Upper lobe of right lung (tissue), 1 donor: ENCODE data around the gene SUMO3. TPM values are rescaled to one million over a fixed set of nuclear protein-coding genes. Genes with fewer than 3 reads are reported as not detected.

ENCODE experiments used
- ATAC-seq: fragments of 200-7000 bp; cut with Tn5 transposase; one replicate; pipeline ENCODE4 v1.9.1; 2020; ENCODE audit warnings: mild to moderate bottlenecking, moderate library complexity
- DNase-seq: peaks from one replicate; pipeline ENCODE4 v3.0.0-alpha.2; 2020
- H3K27ac ChIP-seq: fragments of 200-600 bp; one replicate; pipeline ENCODE4 v1.8.0; 2022
- H3K27me3 ChIP-seq: fragments of 200-600 bp; one replicate; pipeline ENCODE4 v1.8.0; 2022; ENCODE audit warnings: mild to moderate bottlenecking
- H3K36me3 ChIP-seq: fragments of 200-600 bp; one replicate; pipeline ENCODE4 v1.8.0; 2022
- H3K4me1 ChIP-seq: fragments of 200-600 bp; one replicate; pipeline ENCODE4 v1.8.0; 2022
- H3K4me3 ChIP-seq: fragments of 200-600 bp; one replicate; pipeline ENCODE4 v1.8.0; 2022; ENCODE audit warnings: mild to moderate bottlenecking
- H3K9me3 ChIP-seq: fragments of 200-600 bp; one replicate; pipeline ENCODE4 v1.8.0; 2022
- CTCF ChIP-seq: fragments of 200-600 bp; IDR thresholded peaks from one replicate; pipeline ENCODE4 v1.8.0; 2022; ENCODE audit warnings: antibody characterized with exemption
- intact Hi-C: fragments of 100-400 bp; cut with DNase I; formaldehyde crosslinking; loops from one replicate; pipeline ENCODE4 v1.11.0; 2022
- total RNA-seq: library from RNA; stranded (reverse); fragmentation: NEBNext Ultra II Directional; extraction: Animal tissue kit (Norgen Biotek cat#: 25700); gene quantifications from one replicate; pipeline ENCODE4 v1.2.1, GENCODE V29; 2021
- donor health status: DM: no; HTN: yes; CAD: no; lungs with severe emphysema.

Gene SUMO3
- total RNA-seq, 1 donor from 2014 or later = 85.0 TPM

GRCh38 chr21:44791246-44791645, 26.6 kb downstream of the SUMO3 start:
- H3K36me3 ChIP-seq = no peaks in the 10 kb centered on the region
- intact Hi-C loops = no loop called here
- ATAC-seq (peak; percentile 19), DNase-seq (no peak)
- TF ChIP-seq CTCF = no peak
- no peaks in the 10 kb centered on the region for H3K9me3 ChIP-seq
- no peaks in the 10 kb centered on the region for H3K27me3 ChIP-seq
- no peak overlapping the region for H3K27ac ChIP-seq
- peaks cover 10% of the 10 kb centered on the region for H3K4me1 ChIP-seq
- no peak overlapping the region for H3K4me3 ChIP-seq

GRCh38 chr21:44790368-44790767, 27.5 kb downstream of the SUMO3 start:
- no peak overlapping the region for H3K27ac ChIP-seq
- ATAC-seq (no peak), DNase-seq (no peak)
- H3K27me3 ChIP-seq = no peaks in the 10 kb centered on the region
- H3K4me3 ChIP-seq = no peak overlapping the region
- intact Hi-C loops = no loop called here
- no peaks in the 10 kb centered on the region for H3K36me3 ChIP-seq
- peaks cover 19% of the 10 kb centered on the region for H3K4me1 ChIP-seq
- no peaks in the 10 kb centered on the region for H3K9me3 ChIP-seq
- no peak for TF ChIP-seq CTCF

GRCh38 chr21:44789880-44790279, 28.0 kb downstream of the SUMO3 start:
- ATAC-seq (no peak), DNase-seq (no peak)
- no peak for TF ChIP-seq CTCF
- H3K27me3 ChIP-seq = no peaks in the 10 kb centered on the region
- H3K27ac ChIP-seq = no peak overlapping the region
- intact Hi-C loops = no loop called here
- no peaks in the 10 kb centered on the region for H3K36me3 ChIP-seq
- no peaks in the 10 kb centered on the region for H3K9me3 ChIP-seq
- no peak overlapping the region for H3K4me3 ChIP-seq
- H3K4me1 ChIP-seq = peaks cover 24% of the 10 kb centered on the region

DNA sequence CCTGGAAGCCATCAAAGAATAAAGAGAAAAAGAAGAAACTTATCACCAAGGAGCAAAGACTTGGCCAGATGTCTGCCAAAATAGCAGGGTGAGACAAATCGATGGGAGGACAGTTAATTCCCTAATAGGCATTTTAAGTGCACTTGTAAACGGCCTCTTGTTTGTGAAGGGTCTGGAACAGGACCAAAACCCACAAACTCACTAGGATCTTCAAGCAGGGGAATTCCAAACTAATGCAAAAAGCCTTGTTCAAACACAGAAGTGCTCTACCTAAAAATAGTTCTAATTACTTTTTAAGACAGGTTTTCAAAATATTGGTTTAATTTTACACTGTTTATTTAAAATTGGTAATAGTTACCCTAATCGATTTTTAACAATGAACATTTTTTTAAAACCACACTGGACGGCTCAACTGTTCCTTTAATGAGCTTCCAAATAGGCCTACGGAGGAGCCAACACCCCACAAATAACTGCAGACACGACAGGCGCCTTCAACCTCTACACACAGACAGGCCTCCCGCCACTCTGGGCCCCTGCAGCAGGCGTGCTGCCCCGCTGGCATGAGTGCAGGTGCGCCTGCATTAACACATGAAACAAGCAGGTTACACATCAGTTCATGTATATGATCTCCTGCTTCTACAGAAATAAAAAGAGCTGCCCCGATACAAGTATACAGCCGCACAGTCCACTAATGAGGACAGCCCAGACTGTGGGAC, 32.1 kb downstream of the SUMO3 start:
- peak; percentile 42 for ATAC-seq
- no peaks in the 10 kb centered on the region for H3K9me3 ChIP-seq
- no peak overlapping the region for H3K4me3 ChIP-seq
- no peak for TF ChIP-seq CTCF
- H3K27ac ChIP-seq = no peak overlapping the region
- H3K27me3 ChIP-seq = no peaks in the 10 kb centered on the region
- peaks cover 24% of the 10 kb centered on the region for H3K4me1 ChIP-seq
- H3K36me3 ChIP-seq = no peaks in the 10 kb centered on the region
- intact Hi-C loops = no loop called here
- no peak for DNase-seq

- DNase-seq = no peak
- no peak for ATAC-seq
- intact Hi-C loops = no loop called here
- Histone ChIP-seq H3K36me3 (peaks cover 6% of the 10 kb centered on the region), H3K27ac (no peak overlapping the region), H3K9me3 (no peaks in the 10 kb centered on the region), H3K4me1 (peaks cover 34% of the 10 kb centered on the region), H3K4me3 (no peak overlapping the region), H3K27me3 (no peaks in the 10 kb centered on the region)
- no peak for TF ChIP-seq CTCF
Measured at GRCh38 chr21:44784810-44785209, 33.1 kb downstream of the SUMO3 start.
